HG03064 (cell line): ENCODE measurements around the gene MFF.

Experiments
- ATAC-seq: cut with Tn5 transposase; IDR thresholded peaks from one replicate; pipeline ENCODE4 v1.9.1; 2021; ENCODE audit warnings: low read depth; ENCODE audit not compliant: unreplicated experiment

MFF gene

GRCh38 chr2:227404585-227405271 is 79.7 kb downstream of the MFF start:
- ATAC-seq = no peak

GRCh38 chr2:227406177-227407031 is 81.4 kb downstream of the MFF start:
- ATAC-seq = no peak
